Measurements from ENCODE around the gene LRSAM1.

The LRSAM1 gene

GRCh38 chr9:127519301-127520166, 68.2 kb downstream of the LRSAM1 start:
- no peaks in the 10 kb centered on the region for H3K27me3 ChIP-seq (ENCODE audit: control insufficient read depth in 1 of 2, insufficient read depth in 2 of 2, low read length in 2 of 2)
- H3K36me3 ChIP-seq (ENCODE audit: control insufficient read depth in 2 of 2, insufficient read depth in 2 of 2, low read length in 2 of 2) = peaks cover 26 to 37% of the 10 kb centered on the region in 2 donors
- peaks cover 32% of the 10 kb centered on the region for H3K4me1 ChIP-seq (ENCODE audit: control insufficient read depth, insufficient read depth, low read length)
- H3K9me3 ChIP-seq (ENCODE audit: control insufficient read depth in 2 of 2, low read length in 2 of 2) = peaks cover 2 to 7% of the 10 kb centered on the region in 2 donors
- H3K27ac ChIP-seq (ENCODE audit: low read length) = no peak overlapping the region
- no peak overlapping the region for H3K4me3 ChIP-seq (ENCODE audit: low read length in 2 of 2)
- H3K9ac ChIP-seq (ENCODE audit: low read length in 2 of 2) = no peak overlapping the region

GRCh38 chr9:127520941-127521918, 69.9 kb downstream of the LRSAM1 start:
- Histone ChIP-seq H3K9ac (ENCODE audit: low read length in 2 of 2) (peak overlapping the region in 1 of 2 donors; percentile 64), H3K4me3 (ENCODE audit: low read length in 2 of 2) (peak overlapping the region in 1 of 2 donors; percentile 22), H3K9me3 (ENCODE audit: control insufficient read depth in 2 of 2, low read length in 2 of 2) (peaks cover 2 to 13% of the 10 kb centered on the region in 2 donors), H3K27ac (ENCODE audit: low read length) (peak overlapping the region; percentile 70), H3K4me1 (ENCODE audit: control insufficient read depth, insufficient read depth, low read length) (peaks cover 34% of the 10 kb centered on the region), H3K36me3 (ENCODE audit: control insufficient read depth in 2 of 2, insufficient read depth in 2 of 2, low read length in 2 of 2) (peaks cover 31 to 49% of the 10 kb centered on the region in 2 donors), H3K27me3 (ENCODE audit: control insufficient read depth in 1 of 2, insufficient read depth in 2 of 2, low read length in 2 of 2) (no peaks in the 10 kb centered on the region)

DNA sequence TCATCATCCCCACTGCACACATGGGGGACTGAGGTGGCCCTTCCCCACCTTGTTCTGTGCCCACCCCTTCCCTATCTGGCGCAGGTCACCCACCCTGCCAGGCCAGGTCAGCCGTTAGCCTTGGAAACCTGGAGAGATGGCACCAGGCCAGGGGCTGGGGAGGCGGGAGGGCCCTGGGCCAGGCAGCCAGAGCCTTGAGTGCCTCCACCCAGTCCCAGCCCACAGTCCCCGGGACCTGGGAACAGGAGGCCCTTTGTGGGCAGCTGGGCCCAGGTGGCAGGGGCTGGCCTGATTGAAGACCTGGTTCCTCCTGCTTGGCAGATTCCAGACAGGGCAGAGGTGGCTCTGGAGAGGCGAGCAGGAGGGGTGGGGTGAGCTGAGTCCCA, 70.6 kb downstream of the LRSAM1 start:
- H3K4me1 ChIP-seq (ENCODE audit: control insufficient read depth, insufficient read depth, low read length) = peaks cover 34% of the 10 kb centered on the region
- H3K27ac ChIP-seq (ENCODE audit: low read length) = peak overlapping the region; percentile 70
- peaks cover 30 to 49% of the 10 kb centered on the region in 2 donors for H3K36me3 ChIP-seq (ENCODE audit: control insufficient read depth in 2 of 2, insufficient read depth in 2 of 2, low read length in 2 of 2)
- no peak overlapping the region for H3K4me3 ChIP-seq (ENCODE audit: low read length in 2 of 2)
- peak overlapping the region in 1 of 2 donors; percentile 64 for H3K9ac ChIP-seq (ENCODE audit: low read length in 2 of 2)
- H3K27me3 ChIP-seq (ENCODE audit: control insufficient read depth in 1 of 2, insufficient read depth in 2 of 2, low read length in 2 of 2) = no peaks in the 10 kb centered on the region
- H3K9me3 ChIP-seq (ENCODE audit: control insufficient read depth in 2 of 2, low read length in 2 of 2) = peaks cover 2 to 13% of the 10 kb centered on the region in 2 donors

- H3K9ac ChIP-seq (ENCODE audit: low read length in 2 of 2) = no peak overlapping the region
- no peaks in the 10 kb centered on the region for H3K27me3 ChIP-seq (ENCODE audit: control insufficient read depth in 1 of 2, insufficient read depth in 2 of 2, low read length in 2 of 2)
- peaks cover 2 to 13% of the 10 kb centered on the region in 2 donors for H3K9me3 ChIP-seq (ENCODE audit: control insufficient read depth in 2 of 2, low read length in 2 of 2)
- peak overlapping the region; percentile 70 for H3K27ac ChIP-seq (ENCODE audit: low read length)
- H3K4me1 ChIP-seq (ENCODE audit: control insufficient read depth, insufficient read depth, low read length) = peaks cover 39% of the 10 kb centered on the region
- peaks cover 23 to 41% of the 10 kb centered on the region in 2 donors for H3K36me3 ChIP-seq (ENCODE audit: control insufficient read depth in 2 of 2, insufficient read depth in 2 of 2, low read length in 2 of 2)
- H3K4me3 ChIP-seq (ENCODE audit: low read length in 2 of 2) = no peak overlapping the region
These were observed 71.4 kb downstream of the LRSAM1 start for GRCh38 chr9:127522727-127523126.

DNA sequence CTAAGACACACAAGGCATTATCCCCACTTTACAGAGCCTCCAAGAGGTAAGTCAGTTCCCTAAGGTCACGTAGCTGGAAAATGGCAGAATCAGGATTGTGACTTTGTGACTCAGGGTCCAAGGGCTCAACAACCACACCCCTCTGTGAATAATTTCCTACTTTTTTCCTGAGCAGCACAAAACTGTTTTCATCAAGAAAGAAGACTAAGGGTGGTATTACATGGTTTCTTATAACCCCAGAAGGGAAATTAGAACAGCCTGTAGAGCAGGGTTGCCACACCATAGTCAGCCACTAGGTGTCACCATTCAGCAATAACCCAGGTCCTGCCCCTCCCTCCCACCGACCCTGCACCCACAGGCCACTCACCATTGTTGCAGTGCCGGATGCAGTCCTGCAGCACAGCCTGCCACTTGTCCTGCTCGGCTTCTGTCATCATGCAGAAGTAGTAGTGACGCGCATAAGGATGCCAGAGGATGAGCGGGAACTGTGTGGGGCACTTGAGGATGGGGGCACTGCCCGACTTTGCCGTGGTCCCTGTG, 72.1 kb downstream of the LRSAM1 start:
- peaks cover 45% of the 10 kb centered on the region for H3K4me1 ChIP-seq (ENCODE audit: control insufficient read depth, insufficient read depth, low read length)
- no peak overlapping the region for H3K4me3 ChIP-seq (ENCODE audit: low read length in 2 of 2)
- no peaks in the 10 kb centered on the region for H3K27me3 ChIP-seq (ENCODE audit: control insufficient read depth in 1 of 2, insufficient read depth in 2 of 2, low read length in 2 of 2)
- H3K9me3 ChIP-seq (ENCODE audit: control insufficient read depth in 2 of 2, low read length in 2 of 2) = peaks cover 2 to 13% of the 10 kb centered on the region in 2 donors
- no peak overlapping the region for H3K27ac ChIP-seq (ENCODE audit: low read length)
- H3K9ac ChIP-seq (ENCODE audit: low read length in 2 of 2) = no peak overlapping the region
- H3K36me3 ChIP-seq (ENCODE audit: control insufficient read depth in 2 of 2, insufficient read depth in 2 of 2, low read length in 2 of 2) = peaks cover 23 to 38% of the 10 kb centered on the region in 2 donors

DNA sequence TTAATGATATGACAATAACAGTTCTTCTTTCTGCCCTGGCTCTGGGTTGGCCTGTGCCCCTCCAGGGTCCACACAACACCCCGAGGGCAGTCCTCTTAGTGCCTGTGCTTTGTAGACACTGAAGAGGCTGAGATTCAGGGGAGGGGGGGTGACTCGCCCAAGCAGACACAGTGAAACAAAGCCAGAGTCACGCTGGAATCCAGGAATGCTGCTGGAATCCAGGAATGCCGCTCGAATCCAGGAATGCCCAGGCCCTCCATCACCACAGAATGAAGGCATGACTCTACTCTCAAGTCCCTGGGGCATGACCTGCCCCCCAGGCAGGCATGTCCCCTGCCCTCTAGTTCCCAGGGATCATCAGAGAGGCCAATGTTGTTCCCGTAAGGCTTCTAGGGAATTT, 73.1 kb downstream of the LRSAM1 start:
- no peaks in the 10 kb centered on the region for H3K27me3 ChIP-seq (ENCODE audit: control insufficient read depth in 1 of 2, insufficient read depth in 2 of 2, low read length in 2 of 2)
- peaks cover 23 to 36% of the 10 kb centered on the region in 2 donors for H3K36me3 ChIP-seq (ENCODE audit: control insufficient read depth in 2 of 2, insufficient read depth in 2 of 2, low read length in 2 of 2)
- no peak overlapping the region for H3K4me3 ChIP-seq (ENCODE audit: low read length in 2 of 2)
- no peak overlapping the region for H3K9ac ChIP-seq (ENCODE audit: low read length in 2 of 2)
- peaks cover 2 to 13% of the 10 kb centered on the region in 2 donors for H3K9me3 ChIP-seq (ENCODE audit: control insufficient read depth in 2 of 2, low read length in 2 of 2)
- H3K27ac ChIP-seq (ENCODE audit: low read length) = no peak overlapping the region
- peaks cover 49% of the 10 kb centered on the region for H3K4me1 ChIP-seq (ENCODE audit: control insufficient read depth, insufficient read depth, low read length)

- Histone ChIP-seq H3K9ac (ENCODE audit: low read length in 2 of 2) (no peak overlapping the region), H3K4me3 (ENCODE audit: low read length in 2 of 2) (no peak overlapping the region), H3K27ac (ENCODE audit: low read length) (no peak overlapping the region), H3K4me1 (ENCODE audit: control insufficient read depth, insufficient read depth, low read length) (peaks cover 44% of the 10 kb centered on the region), H3K27me3 (ENCODE audit: control insufficient read depth in 1 of 2, insufficient read depth in 2 of 2, low read length in 2 of 2) (no peaks in the 10 kb centered on the region), H3K36me3 (ENCODE audit: control insufficient read depth in 2 of 2, insufficient read depth in 2 of 2, low read length in 2 of 2) (peaks cover 25 to 41% of the 10 kb centered on the region in 2 donors), H3K9me3 (ENCODE audit: control insufficient read depth in 2 of 2, low read length in 2 of 2) (peaks cover 2 to 13% of the 10 kb centered on the region in 2 donors)
These were observed 74.3 kb downstream of the LRSAM1 start for GRCh38 chr9:127525401-127526188.

GRCh38 chr9:127526655-127527559, 75.6 kb downstream of the LRSAM1 start:
- no peaks in the 10 kb centered on the region for H3K27me3 ChIP-seq (ENCODE audit: control insufficient read depth in 1 of 2, insufficient read depth in 2 of 2, low read length in 2 of 2)
- H3K9me3 ChIP-seq (ENCODE audit: control insufficient read depth in 2 of 2, low read length in 2 of 2) = peaks cover 2 to 13% of the 10 kb centered on the region in 2 donors
- no peak overlapping the region for H3K4me3 ChIP-seq (ENCODE audit: low read length in 2 of 2)
- H3K36me3 ChIP-seq (ENCODE audit: control insufficient read depth in 2 of 2, insufficient read depth in 2 of 2, low read length in 2 of 2) = peaks cover 28 to 42% of the 10 kb centered on the region in 2 donors
- H3K4me1 ChIP-seq (ENCODE audit: control insufficient read depth, insufficient read depth, low read length) = peaks cover 33% of the 10 kb centered on the region
- no peak overlapping the region for H3K9ac ChIP-seq (ENCODE audit: low read length in 2 of 2)
- H3K27ac ChIP-seq (ENCODE audit: low read length) = peak overlapping the region; percentile 11

DNA sequence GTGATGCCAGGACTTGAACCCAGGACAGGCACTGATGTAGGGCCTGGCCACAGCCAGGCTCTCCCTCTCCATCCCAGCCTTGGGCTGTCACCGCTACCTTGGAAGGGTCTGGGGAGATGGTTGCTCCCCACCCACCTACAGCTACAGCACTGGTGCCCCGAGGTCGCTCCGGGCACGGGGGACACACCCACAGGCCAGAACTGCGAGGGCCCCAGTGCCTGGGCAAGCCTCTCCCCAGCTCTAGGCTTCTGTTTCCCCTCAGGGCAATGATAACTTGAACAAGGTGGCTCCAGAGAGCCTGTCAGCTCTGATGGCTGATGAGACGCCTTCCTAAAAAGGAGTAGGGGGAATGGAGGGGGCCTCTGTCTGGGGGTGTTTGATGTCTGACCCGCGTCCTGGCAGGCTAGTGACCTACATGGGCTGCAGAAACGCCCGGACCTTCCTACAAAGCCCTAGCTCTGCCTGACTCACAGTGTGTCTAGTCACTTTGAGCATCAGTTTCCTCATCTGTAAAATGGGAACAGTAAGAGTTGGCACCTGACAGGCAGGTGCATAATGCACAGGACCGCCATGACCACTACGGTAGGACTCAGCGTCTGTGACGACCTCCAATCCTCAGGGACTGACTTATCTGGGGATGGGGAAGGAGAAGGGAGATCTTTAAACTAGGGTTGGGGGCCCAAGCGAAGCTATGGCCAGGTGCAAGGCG, 76.4 kb downstream of the LRSAM1 start:
- H3K9ac ChIP-seq (ENCODE audit: low read length in 2 of 2) = no peak overlapping the region
- H3K36me3 ChIP-seq (ENCODE audit: control insufficient read depth in 2 of 2, insufficient read depth in 2 of 2, low read length in 2 of 2) = peaks cover 28 to 38% of the 10 kb centered on the region in 2 donors

More for the DNA sequence above, 76.4 kb downstream of the LRSAM1 start:
- Histone ChIP-seq H3K27ac (ENCODE audit: low read length) (peak overlapping the region; percentile 75), H3K27me3 (ENCODE audit: control insufficient read depth in 1 of 2, insufficient read depth in 2 of 2, low read length in 2 of 2) (no peaks in the 10 kb centered on the region), H3K4me1 (ENCODE audit: control insufficient read depth, insufficient read depth, low read length) (peaks cover 25% of the 10 kb centered on the region), H3K9me3 (ENCODE audit: control insufficient read depth in 2 of 2, low read length in 2 of 2) (peaks cover 2 to 13% of the 10 kb centered on the region in 2 donors), H3K4me3 (ENCODE audit: low read length in 2 of 2) (no peak overlapping the region)
